Measurements from ENCODE around the gene CYTIP. TPM values are rescaled to one million over a fixed set of nuclear protein-coding genes. Genes with fewer than 3 reads are reported as not detected.

CYTIP gene
- total and polyA plus RNA-seq, 2 of the 13 experiments (the other 11 are each of a cell fraction or from before 2014, with no cell fraction given), result not detected

DNA sequence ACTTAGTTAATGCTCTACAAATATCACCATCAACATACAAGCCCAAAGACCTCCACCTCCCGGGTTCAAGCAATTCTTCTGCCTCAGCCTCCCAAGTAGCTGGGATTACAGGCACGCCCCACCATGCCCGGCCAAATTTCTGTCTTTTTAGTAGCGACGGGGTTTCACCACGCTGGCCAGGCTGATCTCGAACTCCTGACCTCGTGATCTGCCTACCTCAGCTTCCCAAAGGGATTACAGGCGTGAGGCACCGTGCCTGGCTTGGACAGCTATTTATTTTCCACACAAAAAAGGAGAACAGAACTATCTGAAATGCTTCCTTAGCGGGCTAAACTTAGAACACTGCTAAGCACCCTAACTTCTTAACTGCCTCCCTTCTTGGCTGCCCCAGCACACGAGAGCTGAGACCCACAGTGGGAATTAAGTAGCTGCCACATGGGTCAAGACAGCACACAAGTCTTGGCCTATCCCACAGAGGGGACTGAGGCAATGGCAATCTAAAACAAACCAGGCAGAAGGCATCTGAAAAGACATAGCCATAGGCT lies 24.8 kb downstream of the CYTIP start (continued):
- TF ChIP-seq, protein P1, sequence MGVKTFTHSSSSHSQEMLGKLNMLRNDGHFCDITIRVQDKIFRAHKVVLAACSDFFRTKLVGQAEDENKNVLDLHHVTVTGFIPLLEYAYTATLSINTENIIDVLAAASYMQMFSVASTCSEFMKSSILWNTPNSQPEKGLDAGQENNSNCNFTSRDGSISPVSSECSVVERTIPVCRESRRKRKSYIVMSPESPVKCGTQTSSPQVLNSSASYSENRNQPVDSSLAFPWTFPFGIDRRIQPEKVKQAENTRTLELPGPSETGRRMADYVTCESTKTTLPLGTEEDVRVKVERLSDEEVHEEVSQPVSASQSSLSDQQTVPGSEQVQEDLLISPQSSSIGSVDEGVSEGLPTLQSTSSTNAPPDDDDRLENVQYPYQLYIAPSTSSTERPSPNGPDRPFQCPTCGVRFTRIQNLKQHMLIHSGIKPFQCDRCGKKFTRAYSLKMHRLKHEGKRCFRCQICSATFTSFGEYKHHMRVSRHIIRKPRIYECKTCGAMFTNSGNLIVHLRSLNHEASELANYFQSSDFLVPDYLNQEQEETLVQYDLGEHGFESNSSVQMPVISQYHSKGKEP (CRISPR knock-in tag; IDR thresholded peaks at IDR 0.05), result no peak
- TF ChIP-seq MEF2D (CRISPR knock-in tag; IDR thresholded peaks at IDR 0.05), result no peak

DNA sequence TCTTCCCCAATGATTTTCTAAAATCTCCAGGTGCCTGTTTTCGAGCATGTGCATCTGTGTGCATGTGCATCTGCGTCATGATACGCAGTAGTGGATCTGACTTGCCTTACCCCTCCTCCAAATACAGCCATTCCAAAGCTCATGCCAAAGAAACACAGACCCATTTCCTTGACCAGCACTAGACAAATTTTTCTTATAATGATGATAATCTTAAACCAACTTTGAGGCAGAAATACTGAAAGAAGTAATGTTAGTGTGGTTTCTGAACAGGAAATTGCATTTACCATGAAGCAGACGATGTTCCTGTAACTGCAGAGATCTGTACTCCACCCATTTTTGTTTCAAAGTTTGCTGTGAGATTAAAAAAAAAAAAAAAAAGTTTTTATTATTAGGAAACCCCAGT lies 25.6 kb downstream of the CYTIP start:
- CTCF ChIA-PET (ENCODE audit: low intra/inter-chr PET ratio, low total read pairs), result no interaction called here
- FAIRE-seq (no peak), ATAC-seq (no peak), DNase-seq (ENCODE audit: low spot score) (no peak)
- Histone ChIP-seq H3K4me1 (ENCODE audit: insufficient read depth, low read length) (no peaks in the 10 kb centered on the region), H3K9ac (ENCODE audit: insufficient read depth, low read depth, low read length) (no peak overlapping the region), H3K4me2 (ENCODE audit: low read depth, low read length) (no peak overlapping the region), H3K79me2 (ENCODE audit: insufficient read depth, low read length) (no peaks in the 10 kb centered on the region), H4K20me1 (ENCODE audit: insufficient read depth, low read length) (no peaks in the 10 kb centered on the region), H3K4me3 (replicated peaks in 1 of 3; ENCODE audit: insufficient read depth in 1 of 3, low read depth in 2 of 3, low read length in 3 of 3) (no peak overlapping the region), H3K9me3 (ENCODE audit: low read length) (no peaks in the 10 kb centered on the region), H2AFZ (ENCODE audit: low read length) (no peak overlapping the region), H3K27ac (ENCODE audit: extremely low read length, insufficient read depth, low read length) (no peak overlapping the region), H3K27me3 (ENCODE audit: control insufficient read depth in 1 of 2, insufficient read depth in 2 of 2, low read length in 2 of 2) (0 out of 5 replicates have a peak, but pooled peaks cover 0 to 3% of the 10 kb centered on the region in 2 experiments), H3K36me3 (replicated peaks in 1 of 2; ENCODE audit: control insufficient read depth in 1 of 2, insufficient read depth in 2 of 2, low read length in 2 of 2) (no peaks in the 10 kb centered on the region)
- BruUV-seq (replicated peaks), result no TSS peak
- POLR2A ChIA-PET, result no interaction called here
- 3% methylated on average over 4 of the region's 4 CpGs for WGBS (ENCODE audit: low lambda C conversion rate)
- in situ Hi-C loops (cut with HindIII; ENCODE audit: extremely low pct_ligation_motif_present, low pct_unique_long_range_greater_than_20kb) (no loop called here), intact Hi-C loops (cut with micrococcal nuclease; ENCODE audit: unreplicated experiment) (no loop called here)
- TF ChIP-seq, protein P2, sequence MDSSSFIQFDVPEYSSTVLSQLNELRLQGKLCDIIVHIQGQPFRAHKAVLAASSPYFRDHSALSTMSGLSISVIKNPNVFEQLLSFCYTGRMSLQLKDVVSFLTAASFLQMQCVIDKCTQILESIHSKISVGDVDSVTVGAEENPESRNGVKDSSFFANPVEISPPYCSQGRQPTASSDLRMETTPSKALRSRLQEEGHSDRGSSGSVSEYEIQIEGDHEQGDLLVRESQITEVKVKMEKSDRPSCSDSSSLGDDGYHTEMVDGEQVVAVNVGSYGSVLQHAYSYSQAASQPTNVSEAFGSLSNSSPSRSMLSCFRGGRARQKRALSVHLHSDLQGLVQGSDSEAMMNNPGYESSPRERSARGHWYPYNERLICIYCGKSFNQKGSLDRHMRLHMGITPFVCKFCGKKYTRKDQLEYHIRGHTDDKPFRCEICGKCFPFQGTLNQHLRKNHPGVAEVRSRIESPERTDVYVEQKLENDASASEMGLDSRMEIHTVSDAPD (CRISPR knock-in tag; IDR thresholded peaks at IDR 0.05), result no peak
- TF ChIP-seq, protein P3, sequence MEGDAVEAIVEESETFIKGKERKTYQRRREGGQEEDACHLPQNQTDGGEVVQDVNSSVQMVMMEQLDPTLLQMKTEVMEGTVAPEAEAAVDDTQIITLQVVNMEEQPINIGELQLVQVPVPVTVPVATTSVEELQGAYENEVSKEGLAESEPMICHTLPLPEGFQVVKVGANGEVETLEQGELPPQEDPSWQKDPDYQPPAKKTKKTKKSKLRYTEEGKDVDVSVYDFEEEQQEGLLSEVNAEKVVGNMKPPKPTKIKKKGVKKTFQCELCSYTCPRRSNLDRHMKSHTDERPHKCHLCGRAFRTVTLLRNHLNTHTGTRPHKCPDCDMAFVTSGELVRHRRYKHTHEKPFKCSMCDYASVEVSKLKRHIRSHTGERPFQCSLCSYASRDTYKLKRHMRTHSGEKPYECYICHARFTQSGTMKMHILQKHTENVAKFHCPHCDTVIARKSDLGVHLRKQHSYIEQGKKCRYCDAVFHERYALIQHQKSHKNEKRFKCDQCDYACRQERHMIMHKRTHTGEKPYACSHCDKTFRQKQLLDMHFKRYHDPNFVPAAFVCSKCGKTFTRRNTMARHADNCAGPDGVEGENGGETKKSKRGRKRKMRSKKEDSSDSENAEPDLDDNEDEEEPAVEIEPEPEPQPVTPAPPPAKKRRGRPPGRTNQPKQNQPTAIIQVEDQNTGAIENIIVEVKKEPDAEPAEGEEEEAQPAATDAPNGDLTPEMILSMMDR (CRISPR knock-in tag; IDR thresholded peaks at IDR 0.05), result no peak
- TF ChIP-seq JUN (CRISPR knock-in tag; IDR thresholded peaks at IDR 0.05) (no peak), CREB1 (IDR thresholded peaks at IDR 0.05) (no peak), CREB1 (CRISPR knock-in tag; IDR thresholded peaks at IDR 0.05) (no peak), ZFP82 (CRISPR knock-in tag; IDR thresholded peaks at IDR 0.05; ENCODE audit: borderline replicate concordance) (no peak), ZSCAN29 (CRISPR knock-in tag; conservative IDR thresholded peaks at IDR 0.05) (no peak), FOXK1 (CRISPR knock-in tag; IDR thresholded peaks at IDR 0.05; ENCODE audit: borderline replicate concordance, low read depth) (no peak), KLF9 (CRISPR knock-in tag; IDR thresholded peaks at IDR 0.05; ENCODE audit: low read depth) (no peak), ZKSCAN1 (IDR thresholded peaks at IDR 0.05; ENCODE audit: low read length) (no peak)
- TF ChIP-seq, protein P4, sequence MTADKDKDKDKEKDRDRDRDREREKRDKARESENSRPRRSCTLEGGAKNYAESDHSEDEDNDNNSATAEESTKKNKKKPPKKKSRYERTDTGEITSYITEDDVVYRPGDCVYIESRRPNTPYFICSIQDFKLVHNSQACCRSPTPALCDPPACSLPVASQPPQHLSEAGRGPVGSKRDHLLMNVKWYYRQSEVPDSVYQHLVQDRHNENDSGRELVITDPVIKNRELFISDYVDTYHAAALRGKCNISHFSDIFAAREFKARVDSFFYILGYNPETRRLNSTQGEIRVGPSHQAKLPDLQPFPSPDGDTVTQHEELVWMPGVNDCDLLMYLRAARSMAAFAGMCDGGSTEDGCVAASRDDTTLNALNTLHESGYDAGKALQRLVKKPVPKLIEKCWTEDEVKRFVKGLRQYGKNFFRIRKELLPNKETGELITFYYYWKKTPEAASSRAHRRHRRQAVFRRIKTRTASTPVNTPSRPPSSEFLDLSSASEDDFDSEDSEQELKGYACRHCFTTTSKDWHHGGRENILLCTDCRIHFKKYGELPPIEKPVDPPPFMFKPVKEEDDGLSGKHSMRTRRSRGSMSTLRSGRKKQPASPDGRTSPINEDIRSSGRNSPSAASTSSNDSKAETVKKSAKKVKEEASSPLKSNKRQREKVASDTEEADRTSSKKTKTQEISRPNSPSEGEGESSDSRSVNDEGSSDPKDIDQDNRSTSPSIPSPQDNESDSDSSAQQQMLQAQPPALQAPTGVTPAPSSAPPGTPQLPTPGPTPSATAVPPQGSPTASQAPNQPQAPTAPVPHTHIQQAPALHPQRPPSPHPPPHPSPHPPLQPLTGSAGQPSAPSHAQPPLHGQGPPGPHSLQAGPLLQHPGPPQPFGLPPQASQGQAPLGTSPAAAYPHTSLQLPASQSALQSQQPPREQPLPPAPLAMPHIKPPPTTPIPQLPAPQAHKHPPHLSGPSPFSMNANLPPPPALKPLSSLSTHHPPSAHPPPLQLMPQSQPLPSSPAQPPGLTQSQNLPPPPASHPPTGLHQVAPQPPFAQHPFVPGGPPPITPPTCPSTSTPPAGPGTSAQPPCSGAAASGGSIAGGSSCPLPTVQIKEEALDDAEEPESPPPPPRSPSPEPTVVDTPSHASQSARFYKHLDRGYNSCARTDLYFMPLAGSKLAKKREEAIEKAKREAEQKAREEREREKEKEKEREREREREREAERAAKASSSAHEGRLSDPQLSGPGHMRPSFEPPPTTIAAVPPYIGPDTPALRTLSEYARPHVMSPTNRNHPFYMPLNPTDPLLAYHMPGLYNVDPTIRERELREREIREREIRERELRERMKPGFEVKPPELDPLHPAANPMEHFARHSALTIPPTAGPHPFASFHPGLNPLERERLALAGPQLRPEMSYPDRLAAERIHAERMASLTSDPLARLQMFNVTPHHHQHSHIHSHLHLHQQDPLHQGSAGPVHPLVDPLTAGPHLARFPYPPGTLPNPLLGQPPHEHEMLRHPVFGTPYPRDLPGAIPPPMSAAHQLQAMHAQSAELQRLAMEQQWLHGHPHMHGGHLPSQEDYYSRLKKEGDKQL (CRISPR knock-in tag; IDR thresholded peaks at IDR 0.05; ENCODE audit: low read depth), result no peak
